T follicular helper cell (primary cell): ENCODE data around the gene FBXO15.

Experiments used
- DNase-seq: peaks from one replicate; pipeline ENCODE4 v3.0.0-alpha.2; 2020; ENCODE audit warnings: low read depth
- total RNA-seq, 2 experiments: gene quantifications; one replicate each; lab custom pipeline; 2026; lab: John Stamatoyannopoulos, UW

The FBXO15 gene
- 0.35 to 0.36 reads per million in 2 experiments for total RNA-seq

GRCh38 chr18:74147779-74148542 lies at the start of gene FBXO15, which contains the start of gene TIMM21:
FBXO15 (minus strand) TSS chr18:74147834; CDS start chr18:74147785, 49 bp downstream.
TIMM21 (plus strand) TSS chr18:74148523; CDS start chr18:74148809, 286 bp downstream.
- DNase-seq = peak; percentile 90

GRCh38 chr18:74196220-74197119 lies 48.8 kb upstream of the FBXO15 start:
- DNase-seq = peak; percentile 27

GRCh38 chr18:74194691-74195090 lies 47.1 kb upstream of the FBXO15 start:
- no peak for DNase-seq

- no peak for DNase-seq
Measured at GRCh38 chr18:74191577-74191976, 43.9 kb upstream of the FBXO15 start.

- DNase-seq = no peak
Measured at GRCh38 chr18:74190086-74190485, 42.5 kb upstream of the FBXO15 start.

GRCh38 chr18:74186661-74187060 lies 39.0 kb upstream of the FBXO15 start:
- no peak for DNase-seq

- DNase-seq = no peak
Measured at GRCh38 chr18:74185860-74186259, 38.2 kb upstream of the FBXO15 start.

GRCh38 chr18:74184875-74185274 lies 37.2 kb upstream of the FBXO15 start:
- DNase-seq = no peak

GRCh38 chr18:74183130-74183529 lies 35.5 kb upstream of the FBXO15 start:
- DNase-seq = no peak

- DNase-seq = no peak
Measured at GRCh38 chr18:74182335-74182734, 34.7 kb upstream of the FBXO15 start.

GRCh38 chr18:74179623-74180199 lies 32.1 kb upstream of the FBXO15 start:
- no peak for DNase-seq

- no peak for DNase-seq
Measured at GRCh38 chr18:74178884-74179283, 31.2 kb upstream of the FBXO15 start.

- DNase-seq = no peak
Measured at GRCh38 chr18:74175658-74176057, 28.0 kb upstream of the FBXO15 start.

- DNase-seq = no peak
Measured at GRCh38 chr18:74173434-74173750, 25.8 kb upstream of the FBXO15 start.

GRCh38 chr18:74172697-74173433 lies 25.2 kb upstream of the FBXO15 start:
- no peak for DNase-seq

GRCh38 chr18:74171910-74172606 lies 24.4 kb upstream of the FBXO15 start:
- no peak for DNase-seq

- DNase-seq = no peak
Measured at GRCh38 chr18:74166386-74166785, 18.8 kb upstream of the FBXO15 start.

GRCh38 chr18:74163019-74163660 lies 15.5 kb upstream of the FBXO15 start:
- DNase-seq = no peak

GRCh38 chr18:74155276-74155675 lies 7.6 kb upstream of the FBXO15 start:
- no peak for DNase-seq

GRCh38 chr18:74154716-74155115 lies 7.1 kb upstream of the FBXO15 start:
- DNase-seq = no peak

GRCh38 chr18:74153793-74154192 lies 6.2 kb upstream of the FBXO15 start:
- DNase-seq = no peak
